T-helper 2 cell treated with Interferon-gamma antibody and Interleukin-4, amounts not matched to agents 100 ng/mL and 5 ng/mL, for 36 hours (primary cell): ENCODE measurements around the gene SLC4A11. TPM values are rescaled to one million over a fixed set of nuclear protein-coding genes. Genes with fewer than 3 reads are reported as not detected.
"Not testable (repeated sequence)": the region's sequence is repeated elsewhere in the genome, so short reads cannot be mapped to it uniquely, and the experiment has no call there.

Experiments used
- intact Hi-C: fragments of 100-400 bp; cut with micrococcal nuclease; formaldehyde crosslinking; loops from one replicate; pipeline ENCODE4 v1.15.1; 2023
- total RNA-seq: library from RNA; stranded (reverse); gene quantifications from 2 replicates; pipeline ENCODE4 v1.2.3, GENCODE V29; 2022

SLC4A11 gene
- total RNA-seq, 1 donor from 2014 or later = 1.0 TPM

DNA sequence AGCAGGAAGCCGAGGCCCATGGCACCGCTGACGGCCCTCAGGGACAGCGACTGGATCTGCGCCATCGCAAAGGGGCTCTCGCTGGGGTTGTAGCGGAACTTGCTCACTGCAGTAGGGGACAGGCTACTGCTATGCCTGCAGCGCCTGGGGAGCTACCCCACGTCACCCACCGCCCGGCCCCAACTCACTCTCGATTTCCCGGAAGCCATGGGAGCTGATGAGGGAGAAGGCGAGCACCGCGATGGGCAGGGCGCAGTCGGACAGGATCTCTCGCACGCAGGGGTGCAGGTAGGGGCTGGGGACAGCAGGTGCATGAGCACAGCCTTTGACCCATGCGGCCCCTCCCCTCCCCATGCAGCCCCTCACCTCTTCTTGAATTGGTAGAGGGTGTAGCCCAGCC lies 9.8 kb downstream of the SLC4A11 start:
- intact Hi-C loops = no loop called here

DNA sequence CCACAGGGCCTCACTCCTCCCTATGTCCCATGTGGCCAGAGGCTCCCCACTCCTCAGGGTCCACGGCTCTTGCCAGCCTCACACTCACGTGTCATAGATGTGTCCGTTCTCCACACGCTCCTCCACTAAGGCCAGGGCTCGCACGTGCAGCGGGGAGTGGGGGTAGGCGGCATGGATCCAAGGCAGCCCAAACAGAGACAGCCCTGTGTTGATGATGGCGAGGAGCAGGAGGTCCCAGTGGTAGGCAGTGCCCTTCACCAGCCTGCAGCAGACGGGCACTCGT lies 10.3 kb downstream of the SLC4A11 start:
- intact Hi-C loops = no loop called here

DNA sequence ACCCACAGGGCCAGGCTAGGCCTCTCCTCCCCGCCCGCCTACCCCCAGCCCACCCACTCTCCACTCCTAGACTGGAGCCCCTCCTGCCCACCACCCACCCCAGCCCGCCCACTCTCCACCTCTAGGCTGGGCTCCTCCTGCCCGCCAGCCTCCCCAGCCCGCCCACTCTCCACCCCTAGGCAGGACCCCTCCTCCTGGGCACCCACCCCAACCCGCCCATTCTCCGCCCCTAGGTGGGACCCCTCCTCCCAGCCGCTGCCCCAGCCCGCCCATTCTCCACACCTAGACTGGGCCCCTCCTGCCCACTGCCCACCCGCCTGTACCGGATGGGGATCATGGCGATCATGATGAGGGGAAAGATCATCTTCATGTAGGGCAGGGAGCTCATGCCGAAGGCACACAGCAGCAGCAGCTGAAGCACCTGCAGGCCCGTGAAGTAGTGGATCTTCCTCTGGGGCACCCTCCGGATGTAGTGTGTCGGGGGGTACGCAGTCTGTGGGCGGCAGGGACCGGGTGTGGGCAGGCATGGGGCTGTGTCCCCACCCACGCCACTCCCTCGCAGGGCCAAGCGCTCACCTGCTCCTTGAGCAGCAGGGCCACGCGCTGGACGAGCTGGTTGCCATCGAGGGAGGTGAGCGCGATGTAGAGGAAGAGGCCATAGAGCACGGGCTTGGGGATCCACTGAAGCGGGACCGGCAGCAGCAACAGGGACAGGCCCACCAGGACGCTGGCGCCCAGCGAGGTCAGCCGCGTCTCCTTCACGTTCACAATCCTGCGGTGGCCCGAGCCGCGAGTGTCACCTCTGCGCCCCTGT lies 10.8 kb downstream of the SLC4A11 start:
- intact Hi-C loops = no loop called here

DNA sequence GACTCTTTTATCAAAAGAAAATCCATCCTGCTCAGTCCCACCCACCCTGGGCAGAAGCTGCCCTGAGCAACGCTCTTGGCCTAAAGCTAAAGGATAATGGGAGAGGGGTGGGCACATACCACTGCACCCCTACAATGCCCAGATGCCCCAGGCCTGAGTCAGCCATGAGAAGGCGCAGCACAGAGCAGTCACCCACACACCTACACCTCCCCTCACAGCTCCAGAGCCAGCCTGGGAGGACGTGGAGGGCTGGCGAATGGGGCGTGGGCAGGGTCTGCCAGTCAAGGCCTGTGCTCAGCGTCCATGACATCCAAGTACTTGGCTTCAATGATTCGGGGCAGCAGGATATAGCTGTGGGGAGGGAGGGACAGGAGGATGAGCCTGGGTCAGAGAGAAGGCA lies 11.5 kb downstream of the SLC4A11 start:
- intact Hi-C loops = no loop called here

DNA sequence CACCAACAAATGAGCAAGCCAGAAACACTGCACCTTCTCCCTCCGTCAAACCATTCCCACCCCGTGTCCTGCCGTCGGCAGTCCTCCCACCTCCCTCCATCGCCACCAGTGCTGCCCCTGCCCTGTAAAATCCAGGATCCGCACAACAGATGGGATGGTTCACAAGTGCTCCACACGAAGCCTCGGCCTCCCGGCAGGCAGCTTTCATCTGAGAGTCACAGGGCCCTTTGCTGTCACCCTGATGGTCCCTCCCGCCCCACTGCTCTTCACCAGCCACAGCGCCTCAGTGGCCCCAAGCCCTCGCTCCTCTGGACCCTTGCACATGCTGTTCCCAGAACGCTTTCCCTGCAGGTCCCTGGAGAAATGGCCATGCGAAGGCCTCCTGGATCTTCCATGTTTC lies 12.1 kb downstream of the SLC4A11 start:
- intact Hi-C loops = no loop called here

DNA sequence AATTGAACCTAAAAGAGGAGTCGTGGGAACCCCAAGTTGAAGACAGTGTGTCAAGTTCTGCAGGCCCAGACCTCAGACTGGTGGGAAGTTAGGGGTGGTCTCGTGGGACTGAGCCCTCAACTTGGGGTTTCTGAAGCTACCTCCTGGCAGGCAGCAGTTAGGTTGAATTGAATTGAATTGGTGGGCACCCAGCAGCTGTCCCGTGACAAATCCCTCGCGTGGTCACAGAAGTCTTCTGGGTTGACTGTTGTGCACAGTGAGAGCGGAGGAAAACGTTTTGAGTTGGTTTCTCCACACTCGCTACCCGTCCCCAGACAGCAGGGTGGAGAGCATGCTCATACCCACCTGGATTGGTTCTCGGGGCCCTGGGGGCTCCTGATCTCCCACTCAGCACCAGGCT lies 12.9 kb downstream of the SLC4A11 start:
- intact Hi-C loops = no loop called here

DNA sequence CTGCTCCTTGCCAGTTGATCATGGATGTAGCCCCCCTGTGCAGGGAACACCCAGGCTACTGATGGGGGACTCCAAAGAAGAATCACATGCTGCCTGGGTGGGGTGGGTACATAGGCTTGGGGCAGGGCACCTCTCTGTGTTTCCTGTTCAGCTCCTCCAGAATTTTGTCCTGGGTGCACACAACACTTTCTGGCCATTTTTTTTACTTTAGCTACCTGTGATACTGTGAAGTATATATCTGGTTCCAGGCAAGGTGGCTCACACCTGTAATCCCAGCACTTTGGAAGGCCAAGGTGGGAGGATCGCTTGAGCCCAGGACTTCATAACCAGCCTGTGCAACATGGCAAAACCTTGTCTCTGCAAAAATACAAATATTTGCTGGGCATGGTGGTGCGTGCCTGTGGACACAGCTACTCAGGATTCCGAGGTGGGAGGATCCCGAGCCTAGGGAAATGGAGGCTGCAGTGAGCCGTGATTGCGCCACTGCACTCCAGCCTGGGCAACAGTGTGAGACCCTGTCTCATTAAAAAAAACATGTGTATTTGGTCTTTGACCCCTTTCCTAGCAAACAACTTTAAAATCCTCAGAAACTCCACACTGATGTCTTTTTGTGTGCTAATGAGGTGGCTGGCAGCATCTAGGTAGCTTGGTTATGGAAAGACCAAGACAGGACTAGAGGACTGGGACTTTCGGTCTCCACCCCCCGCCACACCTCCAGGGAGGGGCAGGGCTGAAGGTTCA lies 14.1 kb downstream of the SLC4A11 start:
- intact Hi-C loops = no loop called here

DNA sequence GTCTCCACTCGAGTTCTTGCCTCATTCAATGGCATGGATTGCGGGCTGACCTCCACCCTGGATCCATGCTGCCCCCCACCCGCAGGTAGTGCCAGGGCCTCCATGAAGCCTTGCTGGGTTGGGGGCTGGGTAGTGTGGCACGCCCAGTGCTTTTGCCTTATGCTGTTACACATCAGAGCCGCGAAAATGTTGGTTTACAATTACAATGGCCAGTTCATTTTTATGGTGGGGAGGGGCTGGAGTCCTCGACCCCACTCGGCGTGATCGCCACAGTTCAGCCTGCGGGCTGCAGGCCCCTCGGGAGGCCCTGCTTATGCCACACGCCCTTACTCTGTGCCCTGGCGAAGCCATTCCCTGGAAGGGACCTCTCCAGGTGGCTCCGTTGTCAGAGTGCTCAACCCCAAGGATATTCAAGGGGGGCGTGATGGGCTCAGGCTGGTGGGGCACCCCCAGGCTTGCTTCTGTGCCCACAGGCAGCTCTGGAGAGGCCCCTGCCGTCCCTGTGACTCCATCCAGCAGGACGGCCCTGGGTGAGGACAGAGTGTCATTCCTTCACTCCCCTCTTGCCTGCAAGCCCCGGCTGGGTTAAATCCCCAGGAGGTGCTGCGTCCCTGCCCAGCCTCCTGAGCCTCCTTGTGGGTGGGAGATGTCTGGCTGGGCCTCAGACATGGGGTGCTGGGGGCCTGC lies 14.9 kb downstream of the SLC4A11 start:
- intact Hi-C loops = no loop called here

DNA sequence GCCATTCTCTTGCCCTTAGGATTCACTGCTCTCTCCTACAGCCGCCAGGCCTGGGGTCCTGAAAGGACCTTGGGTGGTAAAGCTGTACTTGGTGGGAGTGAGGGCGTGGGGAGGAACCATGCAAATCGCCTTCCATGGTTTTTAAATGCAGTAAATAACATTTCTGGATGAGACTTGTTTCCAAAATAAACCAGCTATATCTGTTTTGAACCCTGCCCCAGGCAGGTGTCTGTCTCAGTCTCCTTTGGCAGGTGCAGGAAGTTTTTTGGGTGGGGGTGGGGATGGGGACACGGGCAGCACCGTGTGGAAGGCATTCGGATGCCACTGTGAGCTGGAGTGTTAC lies 15.4 kb downstream of the SLC4A11 start:
- intact Hi-C loops = no loop called here

DNA sequence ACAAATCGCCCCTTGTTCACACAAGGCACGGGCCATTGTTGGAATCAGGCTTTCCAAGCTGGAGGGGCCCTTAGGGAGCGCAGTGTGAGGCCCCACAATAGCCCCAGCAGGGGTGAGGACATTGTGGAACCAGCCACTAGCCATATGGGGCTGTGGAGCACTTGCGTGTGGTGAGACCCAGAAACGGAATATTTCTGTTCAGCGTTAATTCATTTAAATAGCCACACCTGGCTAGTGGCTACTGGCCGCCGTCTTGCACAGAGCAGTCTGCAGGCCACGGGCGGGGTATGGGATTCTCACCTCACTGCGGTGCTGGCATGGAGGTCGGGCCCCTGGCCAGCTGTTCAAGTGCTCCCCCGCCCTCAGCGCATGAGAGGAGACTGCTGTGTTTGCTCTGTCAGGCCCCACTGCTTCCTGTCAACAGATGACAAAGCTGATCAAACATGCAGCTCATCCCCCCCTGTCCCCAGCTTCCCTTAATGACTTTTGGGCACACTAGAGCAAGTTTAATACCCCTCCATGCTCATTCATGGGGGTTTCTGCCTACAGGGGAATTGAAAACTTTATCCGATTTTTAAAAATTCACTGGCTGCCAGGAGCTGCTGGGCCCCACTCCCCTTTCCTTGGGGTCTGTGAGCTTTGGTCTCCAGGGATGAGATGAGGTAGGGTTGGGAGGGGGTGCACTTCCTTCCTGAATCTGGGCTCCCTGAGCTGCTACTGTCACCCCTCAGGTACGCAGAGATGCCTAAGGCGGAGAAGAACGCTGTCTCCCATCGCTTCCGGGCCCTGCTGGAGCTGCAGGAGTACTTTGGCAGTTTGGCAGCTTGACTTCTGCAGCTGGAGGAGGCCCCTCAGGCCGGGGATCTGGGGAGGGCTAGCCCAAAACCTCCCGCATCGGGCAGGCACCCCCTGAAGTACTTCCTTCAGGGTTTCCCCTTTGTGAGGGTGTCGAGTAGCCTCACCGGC lies 16.1 kb downstream of the SLC4A11 start:
- intact Hi-C loops = no loop called here

DNA sequence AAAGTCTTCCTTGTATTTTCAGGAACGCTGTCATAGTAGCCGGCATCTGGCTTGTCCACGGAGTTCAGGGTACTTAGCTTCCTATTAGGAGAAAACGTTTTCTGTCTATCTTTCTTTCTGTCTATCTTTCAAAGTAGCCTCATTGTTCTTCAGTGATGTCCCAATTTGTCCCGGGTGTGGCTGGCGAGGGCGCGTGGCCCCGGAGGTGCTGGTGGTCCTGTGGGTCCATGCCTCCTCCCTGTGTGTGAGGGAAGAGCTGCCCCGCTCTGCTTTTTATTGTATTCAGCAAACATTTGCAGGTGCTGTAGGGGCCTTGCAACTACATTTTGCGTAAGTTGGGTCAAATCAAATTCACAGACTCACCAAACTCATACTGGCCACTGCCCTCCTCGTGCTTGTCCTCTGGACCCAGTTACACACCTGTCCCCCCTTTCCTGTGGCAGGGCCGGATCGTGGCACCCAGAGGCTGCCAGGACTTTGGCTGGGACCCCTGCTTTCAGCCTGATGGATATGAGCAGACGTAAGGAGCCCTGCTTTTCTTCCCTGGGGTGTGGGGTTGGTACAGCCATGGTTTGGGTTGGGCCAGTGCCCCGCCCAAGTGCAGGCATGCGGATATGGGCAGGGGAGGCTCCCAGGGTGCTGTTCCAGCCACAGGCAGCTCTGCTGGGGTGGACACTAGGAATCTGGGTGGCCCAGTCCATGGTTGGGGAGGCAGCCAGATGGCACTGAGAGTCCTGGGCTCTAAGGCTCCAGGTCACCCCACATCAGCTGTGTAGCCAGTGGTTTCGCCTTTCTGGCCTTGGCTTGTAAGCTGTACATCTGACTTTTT lies 17.4 kb downstream of the SLC4A11 start:
- intact Hi-C loops = no loop called here

DNA sequence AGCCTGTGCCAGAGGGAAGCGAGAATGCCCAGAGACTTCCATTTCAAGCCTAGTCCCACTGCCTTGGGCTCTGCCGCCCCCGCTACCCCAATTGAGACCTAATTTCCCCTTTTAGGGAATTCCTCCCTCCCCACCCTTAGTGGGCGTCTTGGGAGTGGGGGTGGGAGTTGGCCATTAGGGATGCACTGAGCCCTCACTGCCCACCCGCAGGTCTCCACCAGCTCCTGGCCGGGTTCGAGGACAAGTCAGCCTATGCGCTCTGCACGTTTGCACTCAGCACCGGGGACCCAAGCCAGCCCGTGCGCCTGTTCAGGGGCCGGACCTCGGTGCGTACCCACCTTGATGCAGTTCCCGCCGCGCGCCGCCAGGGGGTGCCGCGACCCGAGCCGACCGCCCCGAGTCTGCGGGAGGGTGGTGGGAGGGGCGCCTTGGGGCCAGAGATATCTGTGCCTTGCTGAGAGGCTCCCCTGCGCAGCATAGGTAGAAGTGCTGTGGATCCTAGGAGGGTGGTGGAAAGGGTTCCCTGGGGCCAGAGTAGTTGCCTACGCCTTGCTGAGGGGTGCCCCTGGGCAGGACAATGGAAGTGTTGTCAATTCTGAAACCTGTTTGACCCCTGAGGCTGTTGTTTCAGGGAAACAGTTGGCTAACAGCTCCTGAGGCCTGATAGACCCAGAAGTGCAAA lies 20.5 kb downstream of the SLC4A11 start:
- intact Hi-C loops = loop anchor here (2.0 kb wide), 1 partner anchor 98 kb away; no protein-coding TSS in a partner anchor

DNA sequence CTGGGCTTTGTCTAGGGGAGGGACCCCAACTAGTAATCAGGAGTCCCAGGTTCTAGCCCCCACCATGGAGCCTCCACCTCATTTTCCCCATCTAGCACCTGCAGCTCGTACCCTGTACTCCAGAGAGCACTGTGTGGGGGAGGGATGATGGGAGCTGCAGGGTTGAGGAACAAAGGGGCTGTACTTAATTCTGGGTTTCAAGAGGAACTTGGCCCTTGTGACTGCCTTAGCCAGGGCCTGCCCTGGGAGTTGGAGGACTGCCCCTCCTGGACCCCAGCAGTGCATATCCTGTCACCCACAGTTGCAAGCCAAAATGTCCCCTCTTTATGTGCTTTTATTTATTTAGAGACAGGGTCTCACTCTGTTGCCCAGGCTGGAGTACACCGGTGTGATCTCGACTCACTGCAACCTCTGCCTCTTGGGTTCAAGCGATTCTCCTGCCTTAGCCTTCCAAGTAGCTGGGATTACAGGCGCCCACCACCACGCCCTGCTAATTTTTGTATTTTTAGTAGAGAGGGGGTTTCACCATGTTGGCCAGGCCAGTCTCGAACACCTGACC lies 23.6 kb downstream of the SLC4A11 start:
- intact Hi-C loops = not testable (repeated sequence)

DNA sequence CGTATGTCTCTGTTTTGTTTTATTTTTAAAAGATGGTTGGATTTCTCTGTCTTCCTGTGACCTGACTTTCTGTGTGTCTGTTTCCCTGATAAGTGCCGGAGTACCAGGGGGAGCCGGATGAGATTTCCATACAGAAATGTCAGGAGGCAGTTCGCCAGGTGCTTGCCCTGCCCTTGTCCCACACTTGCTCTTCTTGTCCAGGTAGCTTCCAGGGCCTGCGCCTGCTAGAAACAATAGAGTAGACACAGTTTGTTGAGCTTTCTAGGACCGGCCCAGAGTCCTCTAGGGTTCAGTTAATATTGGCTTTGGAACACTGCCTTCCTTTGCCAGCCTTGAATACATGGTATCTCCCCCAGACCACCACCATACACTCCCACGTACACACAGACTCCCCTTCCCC lies 25.8 kb downstream of the SLC4A11 start:
- intact Hi-C loops = no loop called here

DNA sequence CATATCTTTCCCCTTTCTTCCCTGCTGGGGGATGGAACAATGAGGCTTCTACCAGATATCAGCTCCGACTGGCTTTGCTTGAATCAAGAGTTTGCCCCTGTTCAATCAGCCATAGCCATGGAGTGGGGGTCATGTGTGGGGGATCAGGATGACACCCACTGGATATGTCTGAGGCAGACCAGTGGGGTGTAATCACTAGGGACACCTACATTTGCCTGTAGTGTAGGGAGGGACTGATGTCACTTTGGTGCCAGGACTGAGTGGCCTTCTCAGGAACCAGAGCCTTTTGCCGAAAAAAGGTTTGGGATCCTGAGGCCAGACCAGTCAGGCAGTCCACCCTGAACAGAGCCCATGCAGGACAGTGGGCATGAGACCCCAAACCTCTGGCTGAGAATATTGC lies 28.6 kb downstream of the SLC4A11 start:
- intact Hi-C loops = no loop called here

DNA sequence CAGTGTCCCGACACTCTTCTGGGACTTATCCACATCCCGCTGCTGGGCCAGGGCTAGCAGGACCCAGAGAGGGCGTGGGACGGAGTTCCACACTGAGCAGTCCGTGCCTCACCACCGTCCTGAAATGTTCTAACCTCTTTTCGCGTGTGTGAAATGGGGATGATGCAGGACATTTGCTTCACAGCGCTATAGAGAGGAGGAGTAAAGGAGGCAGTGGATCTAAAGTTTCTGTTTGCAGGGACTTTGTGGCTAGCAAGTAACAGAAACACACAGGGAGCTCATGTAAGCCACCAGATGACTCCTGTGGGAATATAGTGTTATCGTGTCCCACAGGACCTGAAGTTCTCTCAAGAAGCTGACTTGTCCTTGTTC lies 29.1 kb downstream of the SLC4A11 start:
- intact Hi-C loops = no loop called here

DNA sequence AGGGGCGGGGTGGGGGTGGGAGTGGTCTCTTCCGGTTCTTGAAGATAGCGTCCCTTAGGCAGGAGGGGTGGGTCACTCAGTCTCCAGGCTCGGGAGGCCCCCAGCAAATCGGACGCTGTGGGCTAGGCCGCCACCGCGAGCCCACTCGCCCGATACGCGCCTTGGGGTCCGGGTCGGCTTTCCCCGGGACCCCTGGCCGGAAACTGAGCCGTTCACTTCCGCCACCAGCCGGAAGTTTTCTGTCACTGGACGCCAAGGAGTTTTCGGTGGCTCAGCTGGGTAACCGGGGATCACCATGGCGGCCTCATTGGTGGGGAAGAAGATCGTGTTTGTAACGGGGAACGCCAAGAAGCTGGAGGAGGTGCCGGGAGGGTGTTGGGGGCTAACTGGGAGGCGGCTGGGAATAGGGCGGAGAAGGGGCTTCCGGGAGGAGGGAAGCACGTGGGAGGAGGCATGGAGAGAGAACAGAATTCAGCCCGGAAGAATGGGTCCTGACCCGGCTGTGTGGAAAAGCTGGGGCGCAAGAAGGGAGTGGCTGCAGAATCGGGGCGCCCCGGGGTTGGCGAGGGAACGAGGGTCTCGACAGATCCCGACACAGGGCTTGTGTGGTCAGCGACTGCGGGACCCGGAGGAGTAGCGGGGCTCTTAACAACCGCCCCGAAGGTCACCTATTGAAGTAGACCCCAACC lies 29.6 kb downstream of the SLC4A11 start, which contains the start of gene ITPA:
Gene ITPA (plus strand): TSS at position 242 of the 689 bp plus-strand sequence. CDS start 54 bp downstream, at position 296.
- intact Hi-C loops = no loop called here

DNA sequence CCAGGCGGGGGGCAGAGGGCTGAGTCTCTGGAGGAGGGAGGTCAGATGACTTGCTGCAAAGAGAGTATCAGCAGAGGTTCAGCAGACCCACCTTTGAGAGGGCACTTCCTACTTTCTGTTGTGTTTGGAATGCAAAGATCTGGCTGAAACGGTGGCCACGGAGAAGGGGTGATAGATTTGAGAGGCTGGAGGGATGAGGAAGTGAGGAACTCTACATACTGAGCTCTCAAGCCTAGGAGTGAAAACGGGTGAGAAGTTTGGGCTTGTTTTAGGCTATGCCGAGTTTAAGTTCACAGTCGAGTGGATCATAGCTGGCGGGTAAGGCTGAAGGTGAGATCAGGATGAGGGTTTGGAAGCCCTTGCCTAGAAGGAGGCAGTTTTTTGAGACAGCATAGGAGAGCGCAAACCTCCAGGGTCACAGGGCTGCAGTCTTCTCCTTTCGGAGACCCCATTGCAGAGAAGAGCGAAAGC lies 30.2 kb downstream of the SLC4A11 start:
- intact Hi-C loops = no loop called here
